ENCODE results near the gene PCLAF.

Gene PCLAF

DNA sequence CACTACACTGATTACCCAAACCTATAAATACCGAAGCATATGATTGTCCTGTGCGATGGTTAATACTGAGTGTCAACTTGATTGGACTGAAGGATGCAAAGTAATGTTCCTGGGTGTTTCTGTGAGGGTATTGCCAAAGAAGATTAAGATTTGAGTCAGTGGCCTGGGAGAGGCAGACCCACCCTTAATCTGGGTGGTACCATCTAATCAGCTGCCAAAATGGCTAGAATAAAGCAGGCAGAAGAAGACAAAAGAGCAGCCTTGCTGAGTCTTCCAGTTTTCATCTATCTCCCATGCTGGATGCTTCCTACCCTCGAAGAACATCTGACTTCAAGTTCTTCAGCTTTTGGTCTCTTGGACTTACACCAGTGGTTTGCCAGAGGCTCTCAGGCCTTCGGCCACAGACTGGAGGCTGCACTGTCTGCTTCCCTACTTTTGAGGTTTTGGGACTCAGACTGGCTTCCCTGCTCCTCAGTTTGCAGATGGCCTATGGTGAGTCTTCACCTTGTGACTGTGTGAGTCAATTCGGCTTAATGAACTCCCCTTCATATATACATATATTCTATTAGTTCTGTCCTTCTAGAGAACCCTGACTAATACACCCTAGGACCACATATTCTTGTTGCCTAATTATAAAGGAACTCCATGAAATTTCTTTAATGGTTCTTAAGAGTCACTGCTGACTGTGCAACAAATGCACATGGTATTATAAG lies 56.9 kb downstream of the PCLAF start:
- DNase-seq (ENCODE audit: low read depth in 2 of 2) = no peak

DNA sequence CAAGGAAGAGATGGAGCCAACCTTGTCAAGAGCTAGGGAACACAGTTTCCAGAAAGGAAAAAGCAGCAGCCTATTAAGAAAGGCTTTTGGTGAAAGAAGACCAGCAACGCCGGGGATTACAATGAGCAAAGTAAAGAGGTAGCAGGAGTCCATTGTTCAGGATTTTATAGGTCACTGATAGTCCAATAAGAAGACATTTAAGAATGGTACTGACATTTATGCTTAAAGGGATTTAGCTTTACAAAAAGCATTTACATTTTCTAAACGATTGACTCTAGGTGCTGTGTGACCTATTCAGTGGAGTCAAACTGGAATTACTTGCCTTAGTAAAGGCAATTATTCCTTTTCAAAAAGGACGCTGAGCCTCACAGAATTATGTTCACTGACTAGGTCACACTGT lies 66.0 kb downstream of the PCLAF start:
- DNase-seq (ENCODE audit: low read depth in 2 of 2) = no peak

DNA sequence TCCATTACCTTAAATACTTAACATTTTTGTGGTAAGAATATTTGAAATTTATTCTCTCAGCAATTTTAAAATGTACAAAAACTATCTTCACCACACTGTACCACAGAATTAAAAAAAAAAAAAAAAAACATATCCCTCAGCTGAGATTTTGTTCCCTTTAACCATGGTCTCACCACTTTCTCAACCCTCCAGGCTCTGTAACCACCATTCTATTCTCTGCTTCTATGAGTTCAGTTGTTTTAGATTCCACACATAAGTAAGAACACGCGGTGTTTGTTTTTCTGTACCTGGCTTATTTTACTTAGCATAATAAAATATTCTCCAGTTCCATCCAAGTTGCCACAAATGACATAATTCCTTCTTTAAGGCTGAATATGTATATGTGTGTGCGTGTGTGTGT lies 66.8 kb downstream of the PCLAF start:
- no peak for DNase-seq (ENCODE audit: low read depth in 2 of 2)
